H1 (cell line): Measurements from ENCODE around the gene AP3B2. TPM values are rescaled to one million over a fixed set of nuclear protein-coding genes. Genes with fewer than 3 reads are reported as not detected.

ENCODE experiments used
- CTCF ChIA-PET: fragments of 300-600 bp; sonication (Branson Sonifier 250); formaldehyde crosslinking; loops from one replicate; lab custom pipeline; 2021; ENCODE audit not compliant: partially characterized antibody; lab: Charles Lee
- POLR2A ChIA-PET: fragments of 300-600 bp; sonication (Branson Sonifier 250); formaldehyde crosslinking; loops from one replicate; lab custom pipeline; 2021; ENCODE audit warnings: inconsistent platforms; ENCODE audit not compliant: partially characterized antibody; lab: Charles Lee
- DNase-seq, 2 experiments: peaks; one replicate each; pipeline versions ENCODE4 v3.0.0 to v3.0.0-alpha.2; 2010 to 2022; ENCODE audit warnings: low spot score in 2 of 2, low read depth in 1 of 2, mixed read lengths in 1 of 2
- FAIRE-seq: peaks from 2 replicates; lab custom pipeline; 2011; peaks lifted over from hg19 to GRCh38; lab: Jason Lieb, UNC
- H2AFZ ChIP-seq: 2 replicates; pipeline ENCODE4 v1.8.1; 2012; ENCODE audit warnings: low read length, inconsistent platforms
- H2AK5ac ChIP-seq: 2 replicates; pipeline ENCODE4 v1.6.1; 2013; ENCODE audit warnings: low read depth, low read length
- H2BK120ac ChIP-seq: replicated peaks from 2 replicates; pipeline ENCODE3; 2013; ENCODE audit warnings: low read depth, low read length, inconsistent platforms
- H2BK12ac ChIP-seq: 2 replicates; pipeline ENCODE4 v1.6.1; 2013; ENCODE audit warnings: low read depth, low read length
- H2BK15ac ChIP-seq: 2 replicates; pipeline ENCODE4 v1.6.1; 2013; ENCODE audit warnings: low read length
- H2BK20ac ChIP-seq: 2 replicates; pipeline ENCODE4 v1.6.1; 2013; ENCODE audit warnings: low read length
- H2BK5ac ChIP-seq: 2 replicates; pipeline ENCODE4 v1.6.1; 2013; ENCODE audit warnings: low read depth, low read length
- H3K14ac ChIP-seq: 2 replicates; pipeline ENCODE4 v1.6.1; 2013; ENCODE audit warnings: inconsistent platforms; ENCODE audit not compliant: insufficient read length
- H3K18ac ChIP-seq: 2 replicates; pipeline ENCODE4 v1.6.1; 2013; ENCODE audit warnings: low read length; ENCODE audit errors: extremely low read depth
- H3K23ac ChIP-seq: 2 replicates; pipeline ENCODE4 v1.6.1; 2013; ENCODE audit warnings: inconsistent platforms; ENCODE audit not compliant: insufficient read length
- H3K23me2 ChIP-seq: 2 replicates; pipeline ENCODE4 v1.6.1; 2013; ENCODE audit warnings: low read depth, low read length
- H3K27ac ChIP-seq: 2 replicates; pipeline ENCODE4 v1.6.1; 2011; ENCODE audit warnings: low read depth, low read length, inconsistent platforms
- H3K27me3 ChIP-seq, 4 experiments: replicated peaks in 1 of 4; 1 replicate in 1 of 4; 2 replicates in 3 of 4; pipeline versions ENCODE4 v1.6.1 to v1.8.1; 2011 to 2013; ENCODE audit warnings: low read length in 3 of 4, mild to moderate bottlenecking in 3 of 4, inconsistent platforms in 2 of 4, mixed read lengths in 2 of 4, moderate library complexity in 1 of 4; ENCODE audit not compliant: control insufficient read depth in 3 of 4, insufficient read depth in 3 of 4; ENCODE audit errors: extremely low read depth in 1 of 4
- H3K36me3 ChIP-seq, 4 experiments: 2 replicates each; pipeline versions ENCODE4 v1.6.1 to v1.8.1; 2011 to 2013; ENCODE audit warnings: mild to moderate bottlenecking in 4 of 4, low read length in 3 of 4, moderate library complexity in 2 of 4, control low read depth in 1 of 4, inconsistent platforms in 1 of 4; ENCODE audit not compliant: insufficient read depth in 4 of 4, control insufficient read depth in 2 of 4
- H3K4ac ChIP-seq: replicated peaks from 2 replicates; pipeline ENCODE3; 2013; ENCODE audit warnings: low read length, low read depth, mixed read lengths, inconsistent platforms; ENCODE audit not compliant: insufficient read length
- H3K4me1 ChIP-seq, 4 experiments: replicated peaks in 1 of 4; 1 replicate in 1 of 4; 2 replicates in 3 of 4; pipeline versions ENCODE4 v1.6.1 to v1.8.1; 2011 to 2013; ENCODE audit warnings: low read length in 3 of 4, inconsistent platforms in 2 of 4, mixed read lengths in 1 of 4; ENCODE audit not compliant: insufficient read depth in 4 of 4, control insufficient read depth in 3 of 4
- H3K4me2 ChIP-seq, 2 experiments: 2 replicates each; pipeline versions ENCODE4 v1.6.1 to v1.8.1; 2011 to 2013; ENCODE audit warnings: low read depth in 2 of 2, low read length in 2 of 2, control low read depth in 1 of 2, inconsistent platforms in 1 of 2, mild to moderate bottlenecking in 1 of 2; ENCODE audit not compliant: insufficient read depth in 1 of 2
- H3K4me3 ChIP-seq, 4 experiments: fragments of 200-600, 300-600 bp in 1 of 4; sonication (generic), shearing (Covaris generic), sonication (Bioruptor Twin) in 1 of 4; 2 replicates each; pipeline versions ENCODE4 v1.5.1 to v1.8.1; 2011 to 2016; ENCODE audit warnings: low read length in 4 of 4, low read depth in 3 of 4, control low read depth in 2 of 4, inconsistent platforms in 2 of 4, mild to moderate bottlenecking in 2 of 4, mixed read lengths in 1 of 4, moderate library complexity in 1 of 4; ENCODE audit not compliant: insufficient read depth in 2 of 4; ENCODE audit errors: extremely low read depth in 1 of 4
- H3K56ac ChIP-seq: replicated peaks from 2 replicates; pipeline ENCODE3; 2013; ENCODE audit warnings: low read depth, mild to moderate bottlenecking, mixed read lengths, low read length, inconsistent platforms; ENCODE audit not compliant: insufficient read length
- H3K79me1 ChIP-seq: 2 replicates; pipeline ENCODE4 v1.6.1; 2013; ENCODE audit warnings: low read depth, low read length, control low read depth
- H3K79me2 ChIP-seq, 2 experiments: 2 replicates each; pipeline versions ENCODE4 v1.6.1 to v1.8.1; 2012 to 2013; ENCODE audit warnings: low read length in 2 of 2, mild to moderate bottlenecking in 2 of 2, inconsistent platforms in 1 of 2; ENCODE audit not compliant: insufficient read depth in 2 of 2, control insufficient read depth in 1 of 2
- H3K9ac ChIP-seq, 4 experiments: replicated peaks in 1 of 4; 1 replicate in 1 of 4; 2 replicates in 3 of 4; pipeline versions ENCODE4 v1.6.1 to v1.8.1; 2011 to 2013; ENCODE audit warnings: low read depth in 3 of 4, low read length in 3 of 4, control low read depth in 2 of 4, mild to moderate bottlenecking in 2 of 4, moderate library complexity in 2 of 4, inconsistent platforms in 1 of 4; ENCODE audit errors: extremely low read depth in 1 of 4
- H3K9me3 ChIP-seq, 2 experiments: 2 replicates each; pipeline versions ENCODE4 v1.6.1 to v1.8.1; 2012 to 2013; ENCODE audit warnings: mild to moderate bottlenecking in 2 of 2, moderate library complexity in 2 of 2, control low read depth in 1 of 2, inconsistent platforms in 1 of 2, low read depth in 1 of 2, low read length in 1 of 2, mixed read lengths in 1 of 2; ENCODE audit not compliant: insufficient read depth in 2 of 2
- H4K20me1 ChIP-seq, 2 experiments: replicated peaks in 1 of 2; 2 replicates each; pipeline versions ENCODE3 to v1.8.1; 2011 to 2013; ENCODE audit warnings: inconsistent platforms in 2 of 2, low read length in 2 of 2, mild to moderate bottlenecking in 1 of 2; ENCODE audit not compliant: insufficient read depth in 2 of 2, control insufficient read depth in 1 of 2
- H4K5ac ChIP-seq: 2 replicates; pipeline ENCODE4 v1.6.1; 2013; ENCODE audit warnings: low read length, low read depth, mixed read lengths, inconsistent platforms; ENCODE audit not compliant: insufficient read length
- H4K8ac ChIP-seq: 2 replicates; pipeline ENCODE4 v1.8.0; 2013; ENCODE audit warnings: mild to moderate bottlenecking, moderate library complexity, low read length, inconsistent platforms; ENCODE audit not compliant: insufficient read depth; ENCODE audit errors: extremely low read depth
- H4K91ac ChIP-seq: replicated peaks from 2 replicates; pipeline ENCODE3; 2013; ENCODE audit warnings: low read length, mixed read lengths, inconsistent platforms; ENCODE audit not compliant: insufficient read length
- CEBPB ChIP-seq: IDR thresholded peaks from 2 replicates; pipeline ENCODE4 v1.6.1; 2012; ENCODE audit warnings: low read depth, low read length
- EP300 ChIP-seq, 2 experiments: IDR thresholded peaks; 1 replicate in 1 of 2; 2 replicates in 1 of 2; pipeline ENCODE4 v1.6.1; 2011 to 2012; ENCODE audit warnings: low read depth in 2 of 2, low read length in 2 of 2, mild to moderate bottlenecking in 2 of 2, borderline replicate concordance in 1 of 2, inconsistent platforms in 1 of 2, moderate library complexity in 1 of 2
- JUN ChIP-seq: IDR thresholded peaks from 2 replicates; pipeline ENCODE4 v1.6.1; 2011; ENCODE audit warnings: low read depth, mild to moderate bottlenecking, improper control_type of control experiment, low read length
- JUND ChIP-seq: IDR thresholded peaks from 2 replicates; pipeline ENCODE4 v1.6.1; 2011; ENCODE audit warnings: mild to moderate bottlenecking, improper control_type of control experiment, low read length
- KDM1A ChIP-seq: fragments of 200-600, 300-600 bp; sonication (generic); IDR thresholded peaks from 2 replicates; pipeline ENCODE4 v1.7.1; 2016; ENCODE audit warnings: mild to moderate bottlenecking, low read length, borderline replicate concordance
- RBBP5 ChIP-seq: IDR thresholded peaks from 2 replicates; pipeline ENCODE4 v1.7.1; 2012; ENCODE audit warnings: low read depth, mild to moderate bottlenecking, inconsistent platforms, low read length, moderate library complexity, borderline replicate concordance
- SIN3A ChIP-seq, 2 experiments: IDR thresholded peaks in 1 of 2; conservative IDR thresholded peaks in 1 of 2; 2 replicates each; pipeline ENCODE4 v1.6.1; 2011 to 2012; ENCODE audit warnings: low read length in 2 of 2, improper control_type of control experiment in 1 of 2, low read depth in 1 of 2, mild to moderate bottlenecking in 1 of 2
- TCF12 ChIP-seq: IDR thresholded peaks from 2 replicates; pipeline ENCODE4 v1.6.1; 2011; ENCODE audit warnings: low read depth, mild to moderate bottlenecking, low read length
- WGBS, 2 experiments: shearing (Covaris generic) in 1 of 2; methylation state at CpG; one replicate each; pipeline versions ENCODE4 v1.1.6 to v1.1.7; 2013 to 2015; ENCODE audit warnings: low lambda C conversion rate in 2 of 2, mixed read lengths in 2 of 2, inconsistent platforms in 1 of 2, low coverage in 1 of 2, missing lambda C conversion rate in 1 of 2; ENCODE audit not compliant: insufficient replicate concordance in 2 of 2, insufficient coverage in 1 of 2, insufficient read length in 1 of 2; ENCODE audit errors: extremely low coverage in 1 of 2, missing lambda C conversion rate in 1 of 2; 5-methylcytosine and 5-hydroxymethylcytosine counted together
- polyA plus RNA-seq, 7 experiments: library from polyadenylated mRNA; depleted of rRNA in 3 of 7; stranded (reverse) in 5 of 7; unstranded in 2 of 7; fragments of >200 nt in 5 of 7; fragments of 200-250 nt in 2 of 7; gene quantifications; 1 replicate in 5 of 7; 2 replicates in 1 of 7; 4 replicates in 1 of 7; pipeline versions ENCODE4 v1.2.1 to v1.2.3, GENCODE V29; 2011 to 2013; ENCODE audit warnings: missing spikeins in 2 of 7, mixed read lengths in 2 of 7
- total RNA-seq: library from RNA; stranded (reverse); fragmentation: NEBNext Ultra II Directional; extraction: Animal tissue kit (Norgen Biotek cat#: 25700); gene quantifications from 2 replicates; pipeline ENCODE4 v1.2.1, GENCODE V29; 2021
- TF ChIP-seq, protein P1 (sequence below): IDR thresholded peaks from 2 replicates; pipeline ENCODE4 v1.6.1; 2011; ENCODE audit warnings: low read length, improper control_type of control experiment

AP3B2 gene
- total and polyA plus RNA-seq, 2 of the 8 experiments (the other 6 are each of a cell fraction or from before 2014, with no cell fraction given), result 21.8 to 25.7 TPM

- no peak overlapping the region for H3K27ac ChIP-seq
- no peak overlapping the region for H3K4ac ChIP-seq
- no peak overlapping the region for H3K4me2 ChIP-seq
- H4K8ac ChIP-seq, result no peak overlapping the region
- no peak overlapping the region for H3K23ac ChIP-seq
- no peak overlapping the region for H4K5ac ChIP-seq
- H3K79me2 ChIP-seq, result no peaks in the 10 kb centered on the region
- H2AK5ac ChIP-seq, result no peak overlapping the region
- CTCF ChIA-PET, result interaction anchor here (0.9 to 1.5 kb wide), 3 partner anchors 9 to 14 kb away, joined by 3 to 6 read pairs (median 5); no protein-coding TSS in a partner anchor
- H2BK5ac ChIP-seq, result no peak overlapping the region
- POLR2A ChIA-PET, result interaction anchor here (0.6 kb wide), 1 partner anchor 122 kb away, joined by 3 read pairs; no protein-coding TSS in a partner anchor
- H2BK120ac ChIP-seq, result no peak overlapping the region
- no peak overlapping the region for H3K56ac ChIP-seq
- no peak overlapping the region for H2AFZ ChIP-seq
- no peaks in the 10 kb centered on the region for H3K9me3 ChIP-seq
- DNase-seq, result no peak
- 80% methylated on average over 4 of the region's 4 CpGs; no CpG with 5 or more reads in 1 of the 2 experiments for WGBS, 2 experiments
- no peaks in the 10 kb centered on the region for H3K4me1 ChIP-seq
- H3K79me1 ChIP-seq, result no peaks in the 10 kb centered on the region
- H3K4me3 ChIP-seq, result no peak overlapping the region
- no peak overlapping the region for H4K91ac ChIP-seq
- H3K18ac ChIP-seq, result no peak overlapping the region
- H2BK12ac ChIP-seq, result no peak overlapping the region
- no peaks in the 10 kb centered on the region for H3K36me3 ChIP-seq
- H4K20me1 ChIP-seq, result no peaks in the 10 kb centered on the region
- no peaks in the 10 kb centered on the region for H3K27me3 ChIP-seq
- no peaks in the 10 kb centered on the region for H3K23me2 ChIP-seq
- H3K9ac ChIP-seq, result no peak overlapping the region
- H2BK15ac ChIP-seq, result no peak overlapping the region
- no peak for FAIRE-seq
- no peak overlapping the region for H2BK20ac ChIP-seq
- no peak overlapping the region for H3K14ac ChIP-seq
- TF ChIP-seq KDM1A (no peak), TCF12 (no peak), EP300 (IDR thresholded peaks at IDR 0.05; ENCODE audit: borderline replicate concordance in 1 of 2, low read depth in 2 of 2, low read length in 2 of 2) (no peak), JUND (no peak), SIN3A (conservative IDR thresholded peaks at IDR 0.05 in 1 of 2, IDR thresholded peaks at IDR 0.05 in 1 of 2; ENCODE audit: low read depth in 1 of 2, low read length in 2 of 2) (no peak), JUN (no peak), CEBPB (no peak), RBBP5 (no peak)
- TF ChIP-seq, protein P1, sequence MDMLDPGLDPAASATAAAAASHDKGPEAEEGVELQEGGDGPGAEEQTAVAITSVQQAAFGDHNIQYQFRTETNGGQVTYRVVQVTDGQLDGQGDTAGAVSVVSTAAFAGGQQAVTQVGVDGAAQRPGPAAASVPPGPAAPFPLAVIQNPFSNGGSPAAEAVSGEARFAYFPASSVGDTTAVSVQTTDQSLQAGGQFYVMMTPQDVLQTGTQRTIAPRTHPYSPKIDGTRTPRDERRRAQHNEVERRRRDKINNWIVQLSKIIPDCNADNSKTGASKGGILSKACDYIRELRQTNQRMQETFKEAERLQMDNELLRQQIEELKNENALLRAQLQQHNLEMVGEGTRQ, result no peak
Observed at GRCh38 chr15:82630033-82630432, 79.6 kb downstream of the AP3B2 start.
